WTC11 (cell line): ENCODE results near the gene RAB3A. TPM values are rescaled to one million over a fixed set of nuclear protein-coding genes. Genes with fewer than 3 reads are reported as not detected.

Experiments used
- ATAC-seq: fragments of 200-7000 bp; cut with Tn5 transposase; 2 replicates; pipeline ENCODE4 v1.10.0; 2021; ENCODE audit warnings: mild to moderate bottlenecking, moderate library complexity
- CTCF ChIA-PET: fragments of 300-600 bp; sonication (Branson Sonifier 250); formaldehyde crosslinking; loops from one replicate; lab custom pipeline; 2021; ENCODE audit warnings: antibody characterized with exemption; lab: Charles Lee
- POLR2A ChIA-PET: fragments of 350-600 bp; sonication (Branson Sonifier 250); formaldehyde crosslinking; loops from one replicate; lab custom pipeline; 2021; ENCODE audit warnings: antibody characterized with exemption; lab: Charles Lee
- DNase-seq: peaks from one replicate; pipeline ENCODE4 v3.0.0; 2021; ENCODE audit warnings: low spot score
- H3K27ac Mint-ChIP-seq: 2 replicates; pipeline ENCODE4 v1.8.0; 2021; ENCODE audit warnings: mixed read lengths
- H3K27me3 Mint-ChIP-seq: 2 replicates; pipeline ENCODE4 v1.8.0; 2021; ENCODE audit warnings: low read depth, mild to moderate bottlenecking, moderate library complexity, mixed read lengths
- H3K36me3 Mint-ChIP-seq: 2 replicates; pipeline ENCODE4 v1.8.0; 2021; ENCODE audit warnings: mixed read lengths
- H3K4me1 Mint-ChIP-seq: 2 replicates; pipeline ENCODE4 v1.8.0; 2022; ENCODE audit warnings: mixed read lengths
- H3K4me3 Mint-ChIP-seq: 2 replicates; pipeline ENCODE4 v1.8.0; 2021; ENCODE audit warnings: mild to moderate bottlenecking, moderate library complexity, mixed read lengths
- H3K9me3 Mint-ChIP-seq: 2 replicates; pipeline ENCODE4 v1.8.0; 2021; ENCODE audit warnings: mixed read lengths
- CREM ChIP-seq: sonication (generic); formaldehyde crosslinking; IDR thresholded peaks from 2 replicates; pipeline ENCODE4 v1.8.1; 2022; ENCODE audit warnings: mild to moderate bottlenecking, missing genetic modification reagents, moderate library complexity
- E2F4 ChIP-seq: sonication (generic); formaldehyde crosslinking; IDR thresholded peaks from 2 replicates; pipeline ENCODE4 v1.8.1; 2022; ENCODE audit warnings: low read depth, mild to moderate bottlenecking, moderate library complexity, missing genetic modification reagents, borderline replicate concordance
- EMX1 ChIP-seq: fragments of 250-450 bp; sonication (Bioruptor Pico); IDR thresholded peaks from 2 replicates; pipeline ENCODE4 v1.8.0; 2021; ENCODE audit warnings: mild to moderate bottlenecking
- FOXJ3 ChIP-seq: sonication (generic); formaldehyde crosslinking; IDR thresholded peaks from 2 replicates; pipeline ENCODE4 v1.9.0; 2021; ENCODE audit warnings: missing genetic modification reagents, mild to moderate bottlenecking, borderline replicate concordance
- FOXP1 ChIP-seq: sonication (generic); formaldehyde crosslinking; IDR thresholded peaks from 2 replicates; pipeline ENCODE4 v1.8.0; 2022; ENCODE audit warnings: missing genetic modification reagents, mild to moderate bottlenecking, moderate library complexity, borderline replicate concordance
- GTF2I ChIP-seq: fragments of 250-450 bp; sonication (Bioruptor Pico); conservative IDR thresholded peaks from 2 replicates; pipeline ENCODE4 v1.4.0; 2021; ENCODE audit warnings: mild to moderate bottlenecking
- JAZF1 ChIP-seq: fragments of 250-450 bp; sonication (Bioruptor Pico); IDR thresholded peaks from 2 replicates; pipeline ENCODE4 v1.9.0; 2021; ENCODE audit warnings: moderate library complexity, mild to moderate bottlenecking, inconsistent platforms
- PRRX2 ChIP-seq: fragments of 250-450 bp; sonication (Bioruptor Pico); IDR thresholded peaks from 2 replicates; pipeline ENCODE4 v1.8.0; 2021; ENCODE audit warnings: mild to moderate bottlenecking
- SMAD3 ChIP-seq: sonication (generic); formaldehyde crosslinking; IDR thresholded peaks from 2 replicates; pipeline ENCODE4 v1.8.0; 2022; ENCODE audit warnings: missing genetic modification reagents, mild to moderate bottlenecking, borderline replicate concordance
- SMAD4 ChIP-seq: sonication (generic); formaldehyde crosslinking; IDR thresholded peaks from 2 replicates; pipeline ENCODE4 v1.8.0; 2022; ENCODE audit warnings: mild to moderate bottlenecking, missing genetic modification reagents
- SOX15 ChIP-seq: fragments of 250-450 bp; sonication (Bioruptor Pico); IDR thresholded peaks from 2 replicates; pipeline ENCODE4 v1.9.0; 2021; ENCODE audit warnings: mild to moderate bottlenecking
- TCF7 ChIP-seq: sonication (generic); formaldehyde crosslinking; IDR thresholded peaks from 2 replicates; pipeline ENCODE4 v1.8.0; 2022; ENCODE audit warnings: mild to moderate bottlenecking, low read depth, missing genetic modification reagents, moderate library complexity
- TP53 ChIP-seq: sonication (generic); formaldehyde crosslinking; IDR thresholded peaks from 2 replicates; pipeline ENCODE4 v1.8.1; 2023; ENCODE audit warnings: mild to moderate bottlenecking, missing genetic modification reagents
- USF1 ChIP-seq: sonication (generic); formaldehyde crosslinking; IDR thresholded peaks from 2 replicates; pipeline ENCODE4 v1.8.0; 2022; ENCODE audit warnings: mild to moderate bottlenecking, missing genetic modification reagents
- ZNF138 ChIP-seq: sonication (generic); formaldehyde crosslinking; conservative IDR thresholded peaks from 2 replicates; pipeline ENCODE4 v1.8.1; 2022; ENCODE audit warnings: mild to moderate bottlenecking, moderate library complexity, missing genetic modification reagents
- ZNF281 ChIP-seq: sonication (generic); formaldehyde crosslinking; IDR thresholded peaks from 2 replicates; pipeline ENCODE4 v1.8.0; 2023; ENCODE audit warnings: mild to moderate bottlenecking, missing genetic modification reagents
- ZNF416 ChIP-seq: fragments of 250-450 bp; sonication (Bioruptor Pico); IDR thresholded peaks from 2 replicates; pipeline ENCODE4 v1.9.0; 2021; ENCODE audit warnings: mild to moderate bottlenecking, inconsistent platforms
- ZNF532 ChIP-seq: fragments of 250-450 bp; sonication (Bioruptor Pico); IDR thresholded peaks from 2 replicates; pipeline ENCODE4 v1.9.0; 2021; ENCODE audit warnings: mild to moderate bottlenecking, borderline replicate concordance
- total RNA-seq: library from RNA; stranded (reverse); gene quantifications from 3 replicates; pipeline ENCODE4 v1.2.3, GENCODE V29; 2021
- TF ChIP-seq, protein P1 (sequence below): sonication (generic); formaldehyde crosslinking; conservative IDR thresholded peaks from 2 replicates; pipeline ENCODE4 v1.8.1; 2023; ENCODE audit warnings: mild to moderate bottlenecking, low read depth, missing genetic modification reagents, moderate library complexity
- TF ChIP-seq, protein P2 (sequence below): sonication (generic); formaldehyde crosslinking; IDR thresholded peaks from 2 replicates; pipeline ENCODE4 v1.8.1; 2023; ENCODE audit warnings: mild to moderate bottlenecking, missing genetic modification reagents, borderline replicate concordance

The RAB3A gene
- total RNA-seq, 1 experiment from 2014 or later, result 12.2 TPM

DNA sequence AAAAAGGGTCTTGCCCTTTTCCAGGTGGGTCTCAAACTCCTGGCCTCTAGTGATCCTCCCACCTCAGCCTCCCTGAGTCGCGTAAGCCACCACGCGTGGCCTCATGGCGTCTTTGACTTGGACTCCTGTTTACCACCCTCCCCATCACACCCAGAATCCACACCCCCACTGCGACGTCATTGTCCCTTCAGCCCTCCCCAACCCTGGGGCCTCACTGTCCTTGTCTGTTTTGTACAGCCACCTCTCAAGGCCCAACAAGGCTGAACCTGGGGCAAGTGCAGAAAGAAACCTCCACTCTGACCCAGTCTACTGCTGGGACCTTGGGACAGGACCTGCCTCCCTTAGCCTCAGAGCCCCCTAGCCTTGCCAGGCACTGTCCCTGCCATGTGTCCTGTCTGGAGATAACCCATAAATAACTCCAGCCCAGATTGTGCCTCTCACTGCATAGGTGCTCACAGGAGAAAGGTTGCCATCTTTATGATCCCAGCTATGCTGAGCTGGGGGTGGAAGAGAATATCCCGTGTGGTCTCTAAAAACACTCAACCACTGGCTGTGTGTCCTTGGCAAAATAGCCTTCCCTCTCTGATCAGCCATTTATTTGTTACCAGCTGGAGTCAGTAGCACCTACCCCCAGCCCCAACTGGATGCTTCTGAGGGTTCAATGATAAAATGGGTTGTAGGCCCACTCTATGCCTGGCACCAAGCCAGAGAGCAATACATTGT, 32.1 kb downstream of the RAB3A start:
- CTCF ChIA-PET, result interaction anchor here (1.2 to 3.1 kb wide), 5 partner anchors 11 to 108 kb away, joined by 3 to 20 read pairs (median 5); no protein-coding TSS in a partner anchor

GRCh38 chr19:18170714-18171255, 33.1 kb downstream of the RAB3A start:
- Mint-ChIP-seq H3K9me3 (no peaks in the 10 kb centered on the region), H3K4me1 (peaks cover 9% of the 10 kb centered on the region), H3K27ac (no peak overlapping the region; the same call in 1 of the 2 replicates), H3K27me3 (peaks cover 19% of the 10 kb centered on the region), H3K4me3 (no peak overlapping the region), H3K36me3 (peaks cover 25% of the 10 kb centered on the region)
- ATAC-seq, result no peak
- CTCF ChIA-PET, result interaction anchor here (0.8 to 3.1 kb wide), 5 partner anchors 10 to 81 kb away, joined by 3 to 20 read pairs (median 5); no protein-coding TSS in a partner anchor
- POLR2A ChIA-PET, result no interaction called here
- DNase-seq, result no peak
- no peak for TF ChIP-seq EMX1
- TF ChIP-seq PRRX2 (CRISPR knock-in tag), result no peak
- TF ChIP-seq TCF7 (CRISPR knock-in tag), result no peak
- TF ChIP-seq E2F4 (CRISPR knock-in tag), result no peak
- TF ChIP-seq SMAD3 (CRISPR knock-in tag), result no peak
- no peak for TF ChIP-seq TP53
- no peak for TF ChIP-seq GTF2I
- TF ChIP-seq, protein P1, sequence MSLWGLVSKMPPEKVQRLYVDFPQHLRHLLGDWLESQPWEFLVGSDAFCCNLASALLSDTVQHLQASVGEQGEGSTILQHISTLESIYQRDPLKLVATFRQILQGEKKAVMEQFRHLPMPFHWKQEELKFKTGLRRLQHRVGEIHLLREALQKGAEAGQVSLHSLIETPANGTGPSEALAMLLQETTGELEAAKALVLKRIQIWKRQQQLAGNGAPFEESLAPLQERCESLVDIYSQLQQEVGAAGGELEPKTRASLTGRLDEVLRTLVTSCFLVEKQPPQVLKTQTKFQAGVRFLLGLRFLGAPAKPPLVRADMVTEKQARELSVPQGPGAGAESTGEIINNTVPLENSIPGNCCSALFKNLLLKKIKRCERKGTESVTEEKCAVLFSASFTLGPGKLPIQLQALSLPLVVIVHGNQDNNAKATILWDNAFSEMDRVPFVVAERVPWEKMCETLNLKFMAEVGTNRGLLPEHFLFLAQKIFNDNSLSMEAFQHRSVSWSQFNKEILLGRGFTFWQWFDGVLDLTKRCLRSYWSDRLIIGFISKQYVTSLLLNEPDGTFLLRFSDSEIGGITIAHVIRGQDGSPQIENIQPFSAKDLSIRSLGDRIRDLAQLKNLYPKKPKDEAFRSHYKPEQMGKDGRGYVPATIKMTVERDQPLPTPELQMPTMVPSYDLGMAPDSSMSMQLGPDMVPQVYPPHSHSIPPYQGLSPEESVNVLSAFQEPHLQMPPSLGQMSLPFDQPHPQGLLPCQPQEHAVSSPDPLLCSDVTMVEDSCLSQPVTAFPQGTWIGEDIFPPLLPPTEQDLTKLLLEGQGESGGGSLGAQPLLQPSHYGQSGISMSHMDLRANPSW, result no peak
- no peak for TF ChIP-seq ZNF138 (CRISPR knock-in tag)
- TF ChIP-seq, protein P2, sequence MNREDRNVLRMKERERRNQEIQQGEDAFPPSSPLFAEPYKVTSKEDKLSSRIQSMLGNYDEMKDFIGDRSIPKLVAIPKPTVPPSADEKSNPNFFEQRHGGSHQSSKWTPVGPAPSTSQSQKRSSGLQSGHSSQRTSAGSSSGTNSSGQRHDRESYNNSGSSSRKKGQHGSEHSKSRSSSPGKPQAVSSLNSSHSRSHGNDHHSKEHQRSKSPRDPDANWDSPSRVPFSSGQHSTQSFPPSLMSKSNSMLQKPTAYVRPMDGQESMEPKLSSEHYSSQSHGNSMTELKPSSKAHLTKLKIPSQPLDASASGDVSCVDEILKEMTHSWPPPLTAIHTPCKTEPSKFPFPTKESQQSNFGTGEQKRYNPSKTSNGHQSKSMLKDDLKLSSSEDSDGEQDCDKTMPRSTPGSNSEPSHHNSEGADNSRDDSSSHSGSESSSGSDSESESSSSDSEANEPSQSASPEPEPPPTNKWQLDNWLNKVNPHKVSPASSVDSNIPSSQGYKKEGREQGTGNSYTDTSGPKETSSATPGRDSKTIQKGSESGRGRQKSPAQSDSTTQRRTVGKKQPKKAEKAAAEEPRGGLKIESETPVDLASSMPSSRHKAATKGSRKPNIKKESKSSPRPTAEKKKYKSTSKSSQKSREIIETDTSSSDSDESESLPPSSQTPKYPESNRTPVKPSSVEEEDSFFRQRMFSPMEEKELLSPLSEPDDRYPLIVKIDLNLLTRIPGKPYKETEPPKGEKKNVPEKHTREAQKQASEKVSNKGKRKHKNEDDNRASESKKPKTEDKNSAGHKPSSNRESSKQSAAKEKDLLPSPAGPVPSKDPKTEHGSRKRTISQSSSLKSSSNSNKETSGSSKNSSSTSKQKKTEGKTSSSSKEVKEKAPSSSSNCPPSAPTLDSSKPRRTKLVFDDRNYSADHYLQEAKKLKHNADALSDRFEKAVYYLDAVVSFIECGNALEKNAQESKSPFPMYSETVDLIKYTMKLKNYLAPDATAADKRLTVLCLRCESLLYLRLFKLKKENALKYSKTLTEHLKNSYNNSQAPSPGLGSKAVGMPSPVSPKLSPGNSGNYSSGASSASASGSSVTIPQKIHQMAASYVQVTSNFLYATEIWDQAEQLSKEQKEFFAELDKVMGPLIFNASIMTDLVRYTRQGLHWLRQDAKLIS (CRISPR knock-in tag), result no peak
- TF ChIP-seq ZNF281 (CRISPR knock-in tag), result no peak
- no peak for TF ChIP-seq ZNF416 (CRISPR knock-in tag)
- no peak for TF ChIP-seq USF1
- TF ChIP-seq ZNF532 (CRISPR knock-in tag), result no peak
- TF ChIP-seq FOXJ3 (CRISPR knock-in tag), result no peak

More for the DNA sequence above, 32.1 kb downstream of the RAB3A start:
- Mint-ChIP-seq H3K27me3 (peaks cover 19% of the 10 kb centered on the region), H3K4me3 (no peak overlapping the region), H3K9me3 (no peaks in the 10 kb centered on the region), H3K27ac (no peak overlapping the region), H3K4me1 (peaks cover 9% of the 10 kb centered on the region), H3K36me3 (peaks cover 20% of the 10 kb centered on the region)
- DNase-seq (no peak), ATAC-seq (no peak)
- POLR2A ChIA-PET, result interaction anchor here (0.6 kb wide), 1 partner anchor 402 kb away, joined by 3 read pairs; no protein-coding TSS in a partner anchor
- no peak for TF ChIP-seq EMX1
- no peak for TF ChIP-seq CREM
- no peak for TF ChIP-seq SMAD4 (CRISPR knock-in tag)
- no peak for TF ChIP-seq SOX15 (CRISPR knock-in tag)
- no peak for TF ChIP-seq GTF2I
- TF ChIP-seq JAZF1 (CRISPR knock-in tag), result no peak
- TF ChIP-seq FOXP1, result no peak
